Fibroblast of lung (primary cell): Measurements from ENCODE around the gene ZNF469. TPM values are rescaled to one million over a fixed set of nuclear protein-coding genes. Genes with fewer than 3 reads are reported as not detected.

Experiments
- DNase-seq, 2 donors: peaks; one replicate each; pipeline versions ENCODE4 v3.0.0 to v3.0.0-alpha.2; 2010; ENCODE audit warnings: low read depth in 2 of 2
- H2AFZ ChIP-seq: 2 replicates; pipeline ENCODE4 v1.5.1; 2012; ENCODE audit warnings: low read length, control low read depth, inconsistent platforms
- H3K27ac ChIP-seq: 2 replicates; pipeline ENCODE4 v1.5.1; 2011; ENCODE audit warnings: low read length, control low read depth; ENCODE audit not compliant: insufficient read depth
- H3K27me3 ChIP-seq: 2 replicates; pipeline ENCODE4 v1.5.1; 2011; ENCODE audit warnings: mild to moderate bottlenecking, low read length; ENCODE audit not compliant: control insufficient read depth, insufficient read depth
- H3K36me3 ChIP-seq: 2 replicates; pipeline ENCODE4 v1.5.1; 2011; ENCODE audit warnings: low read length; ENCODE audit not compliant: control insufficient read depth, insufficient read depth
- H3K4me1 ChIP-seq: 2 replicates; pipeline ENCODE4 v1.5.1; 2011; ENCODE audit warnings: low read length; ENCODE audit not compliant: control insufficient read depth, insufficient read depth; ENCODE audit errors: extremely low read depth
- H3K4me2 ChIP-seq: 2 replicates; pipeline ENCODE4 v1.5.1; 2011; ENCODE audit warnings: low read length, control low read depth; ENCODE audit not compliant: insufficient read depth; ENCODE audit errors: extremely low read depth
- H3K4me3 ChIP-seq, 4 experiments: fragments of 200-600 bp in 1 of 4; sonication (generic) in 1 of 4; replicated peaks in 1 of 4; 2 replicates each; pipeline ENCODE4 v1.5.1; 2011 to 2016; ENCODE audit warnings: low read length in 4 of 4, low read depth in 3 of 4, mild to moderate bottlenecking in 3 of 4, control low read depth in 2 of 4, inconsistent platforms in 1 of 4, mixed read lengths in 1 of 4; ENCODE audit not compliant: insufficient read depth in 1 of 4; ENCODE audit errors: control extremely low read depth in 1 of 4
- H3K79me2 ChIP-seq: 2 replicates; pipeline ENCODE4 v1.5.1; 2012; ENCODE audit warnings: mild to moderate bottlenecking, low read length, inconsistent platforms; ENCODE audit not compliant: control insufficient read depth, insufficient read depth
- H3K9ac ChIP-seq: 2 replicates; pipeline ENCODE4 v1.5.1; 2011; ENCODE audit warnings: mild to moderate bottlenecking, low read length, control low read depth; ENCODE audit not compliant: insufficient read depth
- H3K9me3 ChIP-seq: 2 replicates; pipeline ENCODE4 v1.5.1; 2012; ENCODE audit warnings: low read depth, low read length; ENCODE audit not compliant: control insufficient read depth, insufficient read depth
- H4K20me1 ChIP-seq: 2 replicates; pipeline ENCODE4 v1.5.1; 2011; ENCODE audit warnings: low read length; ENCODE audit not compliant: control insufficient read depth, insufficient read depth; ENCODE audit errors: extremely low read depth
- CTCF ChIP-seq, 2 donors: IDR thresholded peaks in 1 of 2; conservative IDR thresholded peaks in 1 of 2; 1 replicate in 1 of 2; 2 replicates in 1 of 2; pipeline ENCODE4 v1.5.1; 2011 to 2012; ENCODE audit warnings: low read length in 2 of 2, control low read depth in 1 of 2, inconsistent platforms in 1 of 2, low read depth in 1 of 2, mild to moderate bottlenecking in 1 of 2
- EZH2 ChIP-seq: IDR thresholded peaks from 2 replicates; pipeline ENCODE4 v1.5.1; 2012; ENCODE audit warnings: low read length, control low read depth, mild to moderate bottlenecking; ENCODE audit errors: missing control alignments
- polyA plus RNA-seq, 2 donors: library from polyadenylated mRNA; depleted of rRNA in 1 of 2; stranded (reverse) in 1 of 2; unstranded in 1 of 2; fragments of >200 nt; gene quantifications; 2 replicates each; pipeline ENCODE4 v1.2.1, GENCODE V29; 2011 to 2012; ENCODE audit warnings: missing spikeins in 1 of 2
- total RNA-seq: library from RNA; depleted of rRNA; stranded (reverse); fragments of >200 nt; gene quantifications from 2 replicates; pipeline ENCODE4 v1.2.1, GENCODE V29; 2014

The ZNF469 gene
- total and polyA plus RNA-seq, 2 donors (not counting 1 experiment from before 2014, with no cell fraction given): 0.82 to 1.5 TPM

GRCh38 chr16:88367560-88367959 lies 15.2 kb upstream of the ZNF469 start:
- TF ChIP-seq CTCF (conservative IDR thresholded peaks at IDR 0.05 in 1 of 2, IDR thresholded peaks at IDR 0.05 in 1 of 2; ENCODE audit: low read depth in 1 of 2, low read length in 2 of 2) (no peak), EZH2 (no peak)
- no peak overlapping the region for H3K4me2 ChIP-seq
- no peaks in the 10 kb centered on the region for H3K36me3 ChIP-seq
- no peak overlapping the region for H3K4me3 ChIP-seq
- no peaks in the 10 kb centered on the region for H3K27me3 ChIP-seq
- no peaks in the 10 kb centered on the region for H3K4me1 ChIP-seq
- no peaks in the 10 kb centered on the region for H3K9me3 ChIP-seq
- H3K27ac ChIP-seq: no peak overlapping the region
- no peak for DNase-seq
- no peaks in the 10 kb centered on the region for H4K20me1 ChIP-seq
- H3K79me2 ChIP-seq: no peaks in the 10 kb centered on the region
- no peak overlapping the region for H3K9ac ChIP-seq
- H2AFZ ChIP-seq: no peak overlapping the region

- no peaks in the 10 kb centered on the region for H3K4me1 ChIP-seq
- no peak overlapping the region for H3K4me2 ChIP-seq
- H3K79me2 ChIP-seq: no peaks in the 10 kb centered on the region
- no peak overlapping the region for H3K27ac ChIP-seq
- H3K9ac ChIP-seq: no peak overlapping the region
- no peak for TF ChIP-seq CTCF (conservative IDR thresholded peaks at IDR 0.05 in 1 of 2, IDR thresholded peaks at IDR 0.05 in 1 of 2; ENCODE audit: low read depth in 1 of 2, low read length in 2 of 2)
- no peak for TF ChIP-seq EZH2
- H3K4me3 ChIP-seq: no peak overlapping the region
- H2AFZ ChIP-seq: no peak overlapping the region
- peaks cover 2% of the 10 kb centered on the region for H3K27me3 ChIP-seq
- no peaks in the 10 kb centered on the region for H4K20me1 ChIP-seq
- no peaks in the 10 kb centered on the region for H3K9me3 ChIP-seq
- H3K36me3 ChIP-seq: no peaks in the 10 kb centered on the region
- no peak for DNase-seq
Observed at GRCh38 chr16:88368036-88368435, 14.7 kb upstream of the ZNF469 start.

- no peak overlapping the region for H3K4me2 ChIP-seq
- no peak overlapping the region for H2AFZ ChIP-seq
- DNase-seq: no peak
- no peaks in the 10 kb centered on the region for H3K36me3 ChIP-seq
- no peaks in the 10 kb centered on the region for H3K4me1 ChIP-seq
- H3K9me3 ChIP-seq: no peaks in the 10 kb centered on the region
- no peaks in the 10 kb centered on the region for H4K20me1 ChIP-seq
- H3K79me2 ChIP-seq: no peaks in the 10 kb centered on the region
- H3K27me3 ChIP-seq: peaks cover 4% of the 10 kb centered on the region
- H3K4me3 ChIP-seq: no peak overlapping the region
- H3K9ac ChIP-seq: no peak overlapping the region
- no peak overlapping the region for H3K27ac ChIP-seq
- no peak for TF ChIP-seq CTCF (conservative IDR thresholded peaks at IDR 0.05 in 1 of 2, IDR thresholded peaks at IDR 0.05 in 1 of 2; ENCODE audit: low read depth in 1 of 2, low read length in 2 of 2)
- TF ChIP-seq EZH2: no peak
Observed at GRCh38 chr16:88368994-88369393, 13.8 kb upstream of the ZNF469 start.
